ENCODE measurements around the gene FBP1. TPM values are rescaled to one million over a fixed set of nuclear protein-coding genes. Genes with fewer than 3 reads are reported as not detected.

FBP1 gene
- total RNA-seq, 1 donor from 2014 or later = 5.3 TPM

- no peak for DNase-seq (ENCODE audit: low spot score in 2 of 2, unreplicated experiment in 2 of 2)
- peaks cover 39% of the 10 kb centered on the region for H3K27me3 Mint-ChIP-seq (ENCODE audit: low read depth)
- H3K9me3 Mint-ChIP-seq = no peaks in the 10 kb centered on the region
These were observed 670 bp upstream of the FBP1 start for GRCh38 chr9:94639999-94640376.

GRCh38 chr9:94638335-94639060, 820 bp downstream of the FBP1 start:
- no peak for DNase-seq (ENCODE audit: low spot score in 2 of 2, unreplicated experiment in 2 of 2)
- H3K4me3 Mint-ChIP-seq = peak overlapping the region; percentile 88
- H3K27me3 Mint-ChIP-seq (ENCODE audit: low read depth) = peaks cover 39% of the 10 kb centered on the region
- no peaks in the 10 kb centered on the region for H3K9me3 Mint-ChIP-seq
- no peak overlapping the region for H3K27ac Mint-ChIP-seq
- TF ChIP-seq CTCF (IDR thresholded peaks at IDR 0.05; ENCODE audit: unreplicated experiment) = no peak
- H3K36me3 Mint-ChIP-seq = no peaks in the 10 kb centered on the region
- peaks cover 14% of the 10 kb centered on the region for H3K4me1 Mint-ChIP-seq

More at GRCh38 chr9:94639999-94640376, 670 bp upstream of the FBP1 start:
- TF ChIP-seq CTCF (IDR thresholded peaks at IDR 0.05; ENCODE audit: unreplicated experiment) = no peak
- Mint-ChIP-seq H3K4me3 (peak overlapping the region; percentile 88), H3K27ac (no peak overlapping the region), H3K36me3 (no peaks in the 10 kb centered on the region), H3K4me1 (peaks cover 13% of the 10 kb centered on the region)

GRCh38 chr9:94632737-94633136, 6.6 kb downstream of the FBP1 start:
- H3K4me1 Mint-ChIP-seq = peaks cover 38% of the 10 kb centered on the region
- TF ChIP-seq CTCF (IDR thresholded peaks at IDR 0.05; ENCODE audit: unreplicated experiment) = no peak
- DNase-seq (ENCODE audit: low spot score in 2 of 2, unreplicated experiment in 2 of 2) = no peak
- H3K4me3 Mint-ChIP-seq = no peak overlapping the region
- no peaks in the 10 kb centered on the region for H3K36me3 Mint-ChIP-seq
- H3K27me3 Mint-ChIP-seq (ENCODE audit: low read depth) = peaks cover 7% of the 10 kb centered on the region
- no peaks in the 10 kb centered on the region for H3K9me3 Mint-ChIP-seq
- peak overlapping the region; percentile 81 for H3K27ac Mint-ChIP-seq

- Mint-ChIP-seq H3K4me1 (peaks cover 38% of the 10 kb centered on the region), H3K27me3 (ENCODE audit: low read depth) (no peaks in the 10 kb centered on the region), H3K9me3 (no peaks in the 10 kb centered on the region), H3K4me3 (no peak overlapping the region), H3K27ac (peak overlapping the region; percentile 81), H3K36me3 (no peaks in the 10 kb centered on the region)
- TF ChIP-seq CTCF (IDR thresholded peaks at IDR 0.05; ENCODE audit: unreplicated experiment) = no peak
- no peak for DNase-seq (ENCODE audit: low spot score in 2 of 2, unreplicated experiment in 2 of 2)
These were observed 7.7 kb downstream of the FBP1 start for GRCh38 chr9:94631599-94631998.

- no peak overlapping the region for H3K4me3 Mint-ChIP-seq
- no peaks in the 10 kb centered on the region for H3K27me3 Mint-ChIP-seq (ENCODE audit: low read depth)
- no peaks in the 10 kb centered on the region for H3K9me3 Mint-ChIP-seq
- TF ChIP-seq CTCF (IDR thresholded peaks at IDR 0.05; ENCODE audit: unreplicated experiment) = no peak
- H3K36me3 Mint-ChIP-seq = no peaks in the 10 kb centered on the region
- H3K27ac Mint-ChIP-seq = peak overlapping the region; percentile 81
- peak in 1 of 2 experiments; percentile 42 for DNase-seq (ENCODE audit: low spot score in 2 of 2, unreplicated experiment in 2 of 2)
- peaks cover 45% of the 10 kb centered on the region for H3K4me1 Mint-ChIP-seq
These were observed 8.5 kb downstream of the FBP1 start for GRCh38 chr9:94630833-94631232.

Measured in mesothelial cell of epicardium (in vitro differentiated cells).